Neural cell (in vitro differentiated cells): ENCODE results near the gene CRADD. TPM values are rescaled to one million over a fixed set of nuclear protein-coding genes. Genes with fewer than 3 reads are reported as not detected.

Source experiments
- H2AFZ ChIP-seq: fragments of 200-600, 300-800 bp; sonication (generic), shearing (Covaris generic); 2 replicates; pipeline ENCODE4 v1.6.0; 2014; ENCODE audit warnings: low read depth, mild to moderate bottlenecking, antibody characterized with exemption, low read length, moderate library complexity
- H3F3A ChIP-seq: fragments of 200-600 bp; shearing (Covaris generic); 2 replicates; pipeline ENCODE4 v1.6.1; 2016; ENCODE audit warnings: mild to moderate bottlenecking, moderate library complexity, mixed read lengths, antibody characterized with exemption, low read length; ENCODE audit not compliant: insufficient read depth, poor library complexity, severe bottlenecking
- H3K27ac ChIP-seq: fragments of 200-600, 300-800 bp; sonication (generic), shearing (Covaris generic); 2 replicates; pipeline ENCODE4 v1.5.1; 2014; ENCODE audit warnings: mild to moderate bottlenecking, low read length, moderate library complexity
- H3K27me3 ChIP-seq: fragments of 300-800, 200-600 bp; sonication (generic), shearing (Covaris generic); 2 replicates; pipeline ENCODE4 v1.6.0; 2014; ENCODE audit warnings: mild to moderate bottlenecking, low read depth, low read length, moderate library complexity; ENCODE audit not compliant: insufficient read depth
- H3K36me3 ChIP-seq: fragments of 300-800, 200-600 bp; sonication (generic), shearing (Covaris generic); 2 replicates; pipeline ENCODE4 v1.5.1; 2014; ENCODE audit warnings: mild to moderate bottlenecking, antibody characterized with exemption, low read length, moderate library complexity; ENCODE audit not compliant: insufficient read depth
- H3K4me2 ChIP-seq: fragments of 300-800, 200-600 bp; sonication (generic), shearing (Covaris generic); 2 replicates; pipeline ENCODE4 v1.6.0; 2014; ENCODE audit warnings: mild to moderate bottlenecking, low read length
- H3K4me3 ChIP-seq: fragments of 300-800, 200-600 bp; sonication (generic), shearing (Covaris generic); 2 replicates; pipeline ENCODE4 v1.5.1; 2014; ENCODE audit warnings: mild to moderate bottlenecking, low read length, moderate library complexity
- H3K79me2 ChIP-seq: fragments of 200-600 bp; shearing (Covaris generic); replicated peaks from 2 replicates; pipeline ENCODE4 v1.6.0; 2014; ENCODE audit warnings: mild to moderate bottlenecking, low read length, moderate library complexity; ENCODE audit not compliant: insufficient read depth
- H3K9ac ChIP-seq: fragments of 300-800, 200-600 bp; sonication (generic), shearing (Covaris generic); 2 replicates; pipeline ENCODE4 v1.6.1; 2016; ENCODE audit warnings: mild to moderate bottlenecking, low read length, mixed read lengths
- H3K9me2 ChIP-seq: fragments of 200-600 bp; shearing (Covaris generic); 2 replicates; pipeline ENCODE4 v1.6.1; 2016; ENCODE audit warnings: mild to moderate bottlenecking, low read length, mixed read lengths; ENCODE audit not compliant: insufficient read depth
- H3K9me3 ChIP-seq: fragments of 200-600, 300-800 bp; sonication (generic), shearing (Covaris generic); 2 replicates; pipeline ENCODE4 v1.6.1; 2016; ENCODE audit warnings: mild to moderate bottlenecking, mixed run types, low read length, moderate library complexity, mixed read lengths
- H4K20me1 ChIP-seq: fragments of 200-600 bp; shearing (Covaris generic); 2 replicates; pipeline ENCODE4 v1.6.1; 2016; ENCODE audit warnings: mild to moderate bottlenecking, mixed run types; ENCODE audit not compliant: insufficient read depth
- EP300 ChIP-seq: fragments of 450-650 bp; conservative IDR thresholded peaks from 2 replicates; pipeline ENCODE4 v1.6.1; 2014; ENCODE audit warnings: antibody characterized with exemption, mild to moderate bottlenecking, moderate library complexity; ENCODE audit not compliant: poor library complexity, severe bottlenecking
- EZH2 ChIP-seq: fragments of 200-600, 300-800 bp; shearing (Covaris generic), sonication (generic); IDR thresholded peaks from 2 replicates; pipeline ENCODE4 v1.6.1; 2014; ENCODE audit warnings: antibody characterized with exemption, low read length, borderline replicate concordance, mild to moderate bottlenecking; ENCODE audit not compliant: insufficient read depth, poor library complexity, severe bottlenecking
- MXI1 ChIP-seq: fragments of 450-650 bp; conservative IDR thresholded peaks from 2 replicates; pipeline ENCODE4 v1.6.1; 2014; ENCODE audit warnings: antibody characterized with exemption, mild to moderate bottlenecking; ENCODE audit not compliant: poor library complexity, severe bottlenecking
- POLR2AphosphoS5 ChIP-seq: IDR thresholded peaks from 2 replicates; pipeline ENCODE4 v1.6.1; 2012
- RAD21 ChIP-seq: fragments of 450-650 bp; conservative IDR thresholded peaks from 2 replicates; pipeline ENCODE4 v1.6.1; 2014; ENCODE audit warnings: antibody characterized with exemption, mild to moderate bottlenecking, moderate library complexity
- SMC3 ChIP-seq: fragments of 450-650 bp; conservative IDR thresholded peaks from 2 replicates; pipeline ENCODE4 v1.6.1; 2014; ENCODE audit warnings: antibody characterized with exemption, mild to moderate bottlenecking, moderate library complexity; ENCODE audit not compliant: poor library complexity
- TAF1 ChIP-seq: IDR thresholded peaks from 2 replicates; pipeline ENCODE4 v1.6.1; 2012; ENCODE audit warnings: low read depth
- polyA plus RNA-seq: library from polyadenylated mRNA; depleted of rRNA; stranded (reverse); fragments of >200 nt; gene quantifications from 2 replicates; pipeline ENCODE4 v1.2.3, GENCODE V29; 2014
- TF ChIP-seq, protein P1 (sequence below): fragments of 450-650 bp; IDR thresholded peaks from 2 replicates; pipeline ENCODE4 v1.5.1; 2014; ENCODE audit warnings: antibody characterized with exemption, mild to moderate bottlenecking, moderate library complexity; ENCODE audit not compliant: poor library complexity, severe bottlenecking
- TF ChIP-seq, protein P2 (sequence below): IDR thresholded peaks from 2 replicates; pipeline ENCODE4 v1.6.1; 2012; ENCODE audit warnings: borderline replicate concordance

CRADD gene
- polyA plus RNA-seq, 1 donor from 2014 or later: 23.5 TPM

GRCh38 chr12:93938931-93939330, 261.8 kb downstream of the CRADD start:
- Histone ChIP-seq H3K27ac (no peak overlapping the region), H3K9me2 (no peaks in the 10 kb centered on the region), H2AFZ (no peak overlapping the region), H3K36me3 (no peaks in the 10 kb centered on the region), H3K9me3 (no peaks in the 10 kb centered on the region), H3K4me2 (no peak overlapping the region), H3F3A (no peaks in the 10 kb centered on the region), H3K9ac (no peak overlapping the region), H3K27me3 (no peaks in the 10 kb centered on the region), H3K79me2 (no peaks in the 10 kb centered on the region), H3K4me3 (no peak overlapping the region), H4K20me1 (no peaks in the 10 kb centered on the region)
- TF ChIP-seq TAF1 (no peak), EP300 (no peak), EZH2 (no peak), POLR2AphosphoS5 (no peak), SMC3 (no peak), RAD21 (no peak), MXI1 (no peak)
- TF ChIP-seq, protein P1, sequence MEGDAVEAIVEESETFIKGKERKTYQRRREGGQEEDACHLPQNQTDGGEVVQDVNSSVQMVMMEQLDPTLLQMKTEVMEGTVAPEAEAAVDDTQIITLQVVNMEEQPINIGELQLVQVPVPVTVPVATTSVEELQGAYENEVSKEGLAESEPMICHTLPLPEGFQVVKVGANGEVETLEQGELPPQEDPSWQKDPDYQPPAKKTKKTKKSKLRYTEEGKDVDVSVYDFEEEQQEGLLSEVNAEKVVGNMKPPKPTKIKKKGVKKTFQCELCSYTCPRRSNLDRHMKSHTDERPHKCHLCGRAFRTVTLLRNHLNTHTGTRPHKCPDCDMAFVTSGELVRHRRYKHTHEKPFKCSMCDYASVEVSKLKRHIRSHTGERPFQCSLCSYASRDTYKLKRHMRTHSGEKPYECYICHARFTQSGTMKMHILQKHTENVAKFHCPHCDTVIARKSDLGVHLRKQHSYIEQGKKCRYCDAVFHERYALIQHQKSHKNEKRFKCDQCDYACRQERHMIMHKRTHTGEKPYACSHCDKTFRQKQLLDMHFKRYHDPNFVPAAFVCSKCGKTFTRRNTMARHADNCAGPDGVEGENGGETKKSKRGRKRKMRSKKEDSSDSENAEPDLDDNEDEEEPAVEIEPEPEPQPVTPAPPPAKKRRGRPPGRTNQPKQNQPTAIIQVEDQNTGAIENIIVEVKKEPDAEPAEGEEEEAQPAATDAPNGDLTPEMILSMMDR: no peak
- TF ChIP-seq, protein P2, sequence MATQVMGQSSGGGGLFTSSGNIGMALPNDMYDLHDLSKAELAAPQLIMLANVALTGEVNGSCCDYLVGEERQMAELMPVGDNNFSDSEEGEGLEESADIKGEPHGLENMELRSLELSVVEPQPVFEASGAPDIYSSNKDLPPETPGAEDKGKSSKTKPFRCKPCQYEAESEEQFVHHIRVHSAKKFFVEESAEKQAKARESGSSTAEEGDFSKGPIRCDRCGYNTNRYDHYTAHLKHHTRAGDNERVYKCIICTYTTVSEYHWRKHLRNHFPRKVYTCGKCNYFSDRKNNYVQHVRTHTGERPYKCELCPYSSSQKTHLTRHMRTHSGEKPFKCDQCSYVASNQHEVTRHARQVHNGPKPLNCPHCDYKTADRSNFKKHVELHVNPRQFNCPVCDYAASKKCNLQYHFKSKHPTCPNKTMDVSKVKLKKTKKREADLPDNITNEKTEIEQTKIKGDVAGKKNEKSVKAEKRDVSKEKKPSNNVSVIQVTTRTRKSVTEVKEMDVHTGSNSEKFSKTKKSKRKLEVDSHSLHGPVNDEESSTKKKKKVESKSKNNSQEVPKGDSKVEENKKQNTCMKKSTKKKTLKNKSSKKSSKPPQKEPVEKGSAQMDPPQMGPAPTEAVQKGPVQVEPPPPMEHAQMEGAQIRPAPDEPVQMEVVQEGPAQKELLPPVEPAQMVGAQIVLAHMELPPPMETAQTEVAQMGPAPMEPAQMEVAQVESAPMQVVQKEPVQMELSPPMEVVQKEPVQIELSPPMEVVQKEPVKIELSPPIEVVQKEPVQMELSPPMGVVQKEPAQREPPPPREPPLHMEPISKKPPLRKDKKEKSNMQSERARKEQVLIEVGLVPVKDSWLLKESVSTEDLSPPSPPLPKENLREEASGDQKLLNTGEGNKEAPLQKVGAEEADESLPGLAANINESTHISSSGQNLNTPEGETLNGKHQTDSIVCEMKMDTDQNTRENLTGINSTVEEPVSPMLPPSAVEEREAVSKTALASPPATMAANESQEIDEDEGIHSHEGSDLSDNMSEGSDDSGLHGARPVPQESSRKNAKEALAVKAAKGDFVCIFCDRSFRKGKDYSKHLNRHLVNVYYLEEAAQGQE: no peak

DNA sequence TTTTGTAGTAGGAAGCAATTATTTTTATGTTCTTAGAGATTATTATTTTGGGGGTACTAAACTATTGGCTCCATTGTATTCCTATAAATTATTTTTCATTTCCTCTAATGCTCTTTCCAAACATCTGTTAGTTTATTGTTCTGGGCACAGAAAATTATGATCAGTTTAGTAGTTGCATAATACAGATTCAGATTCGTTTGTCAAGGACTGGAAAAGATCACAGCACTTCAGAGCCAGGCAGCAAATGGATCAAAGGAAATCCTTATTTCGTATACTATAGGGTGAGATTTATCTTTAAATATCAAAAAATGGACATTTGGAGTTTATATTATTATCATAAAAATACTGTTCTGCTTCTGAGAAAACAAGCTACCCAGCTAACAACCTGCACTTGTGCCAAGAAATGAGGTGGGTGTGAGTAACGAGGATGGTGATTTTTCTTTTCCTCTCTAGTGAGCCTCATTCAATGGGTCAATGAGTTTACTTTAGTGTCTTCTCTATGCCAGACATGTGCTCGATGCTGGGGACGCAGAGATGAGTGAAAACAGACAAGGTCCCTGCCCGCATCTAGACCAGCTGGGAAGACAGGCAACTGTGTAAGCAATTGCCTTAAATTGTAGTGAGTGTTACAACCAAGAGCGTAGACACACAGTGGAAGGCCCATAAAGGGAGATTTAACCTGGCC, 262.6 kb downstream of the CRADD start:
- no peaks in the 10 kb centered on the region for H3K9me2 ChIP-seq
- no peaks in the 10 kb centered on the region for H3F3A ChIP-seq
- H3K36me3 ChIP-seq: no peaks in the 10 kb centered on the region
- no peak overlapping the region for H3K9ac ChIP-seq
- TF ChIP-seq EZH2 (no peak), MXI1 (no peak), POLR2AphosphoS5 (no peak), EP300 (no peak), RAD21 (no peak), TAF1 (no peak)
- TF ChIP-seq, protein P1: no peak
- H4K20me1 ChIP-seq: no peaks in the 10 kb centered on the region
- no peak overlapping the region for H3K4me2 ChIP-seq
- H3K4me3 ChIP-seq: no peak overlapping the region
- no peaks in the 10 kb centered on the region for H3K79me2 ChIP-seq
- no peak overlapping the region for H3K27ac ChIP-seq
- H3K27me3 ChIP-seq: no peaks in the 10 kb centered on the region
- H2AFZ ChIP-seq: no peak overlapping the region
- no peaks in the 10 kb centered on the region for H3K9me3 ChIP-seq
